Karpas-422 (cell line): ENCODE results near the gene LYPLAL1. TPM values are rescaled to one million over a fixed set of nuclear protein-coding genes. Genes with fewer than 3 reads are reported as not detected.

Experiments used
- DNase-seq: peaks from one replicate; pipeline ENCODE4 v3.0.0-alpha.2; 2015
- H2AFZ ChIP-seq: fragments of 200-600 bp; sonication (generic); 2 replicates; pipeline ENCODE4 v1.6.1; 2014; ENCODE audit warnings: antibody characterized with exemption, low read length, mixed read lengths
- H3K27ac ChIP-seq: fragments of 200-600 bp; sonication (generic); 2 replicates; pipeline ENCODE4 v1.5.1; 2014; ENCODE audit warnings: mild to moderate bottlenecking, low read length, moderate library complexity
- H3K27me3 ChIP-seq: fragments of 200-600 bp; sonication (generic); 2 replicates; pipeline ENCODE4 v1.6.1; 2014; ENCODE audit warnings: low read length, mixed read lengths
- H3K36me3 ChIP-seq: fragments of 200-600 bp; sonication (generic); 2 replicates; pipeline ENCODE4 v1.6.1; 2014; ENCODE audit warnings: low read length, mixed read lengths; ENCODE audit not compliant: insufficient read depth
- H3K4me1 ChIP-seq: fragments of 200-600 bp; sonication (generic); 2 replicates; pipeline ENCODE4 v1.6.1; 2014; ENCODE audit warnings: mild to moderate bottlenecking, low read length, mixed read lengths
- H3K4me2 ChIP-seq: fragments of 200-600 bp; sonication (generic); 2 replicates; pipeline ENCODE4 v1.6.1; 2014; ENCODE audit warnings: low read length, low read depth, mild to moderate bottlenecking; ENCODE audit not compliant: poor library complexity, severe bottlenecking
- H3K4me3 ChIP-seq: fragments of 200-600 bp; sonication (generic); 2 replicates; pipeline ENCODE4 v1.5.1; 2014; ENCODE audit warnings: mild to moderate bottlenecking, antibody characterized with exemption, low read length, mixed read lengths
- H3K79me2 ChIP-seq: fragments of 200-600 bp; sonication (generic); 2 replicates; pipeline ENCODE4 v1.6.1; 2014; ENCODE audit warnings: mild to moderate bottlenecking, low read length, mixed read lengths
- H3K9ac ChIP-seq: fragments of 200-600 bp; sonication (generic); 2 replicates; pipeline ENCODE4 v1.6.0; 2014; ENCODE audit warnings: low read length
- H3K9me2 ChIP-seq: fragments of 200-600 bp; sonication (generic), shearing (Covaris generic); replicated peaks from 2 replicates; pipeline ENCODE4 v1.6.0; 2014; ENCODE audit warnings: mild to moderate bottlenecking, low read length, moderate library complexity; ENCODE audit not compliant: insufficient read depth
- H3K9me3 ChIP-seq: fragments of 300-700, 200-600 bp; sonication (generic); 2 replicates; pipeline ENCODE4 v1.6.1; 2014; ENCODE audit warnings: low read length, mixed read lengths
- H4K20me1 ChIP-seq: fragments of 200-600 bp; sonication (generic); 2 replicates; pipeline ENCODE4 v1.6.1; 2014; ENCODE audit warnings: mild to moderate bottlenecking, antibody characterized with exemption, low read length, low read depth; ENCODE audit not compliant: insufficient read depth
- total RNA-seq: library from RNA; depleted of rRNA; stranded (reverse); fragments of >200 nt; shearing (Covaris generic); gene quantifications from 2 replicates; pipeline ENCODE4 v1.2.3, GENCODE V29; 2014; ENCODE audit warnings: low replicate concordance

LYPLAL1 gene
- total RNA-seq, 1 experiment from 2014 or later: 85.1 TPM

DNA sequence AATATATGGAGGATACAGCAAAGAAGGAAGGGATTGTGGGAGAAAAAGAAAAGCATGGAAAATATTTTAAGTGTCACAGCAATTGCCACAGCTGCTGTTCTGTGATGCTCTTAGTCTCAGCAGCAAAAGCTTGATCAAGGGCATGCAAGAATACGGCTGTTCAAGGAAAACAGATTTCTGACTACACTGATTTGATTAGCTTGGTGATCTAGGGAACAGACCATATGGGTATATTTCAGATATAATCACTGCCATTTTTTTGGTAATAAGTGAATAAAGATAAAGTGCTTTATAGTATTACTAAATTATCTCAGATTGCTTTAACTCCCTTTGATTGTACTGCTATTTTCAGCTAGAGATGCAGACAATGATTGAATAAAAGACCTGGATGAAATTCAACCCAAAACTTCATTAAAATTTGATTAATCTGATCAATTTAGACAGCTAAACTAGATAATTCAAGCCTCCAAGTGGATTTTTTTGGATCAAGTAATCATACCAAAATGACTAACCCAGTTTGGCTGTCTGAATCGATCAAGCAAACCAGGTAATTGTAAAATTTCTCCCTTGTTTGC, 33.3 kb upstream of the LYPLAL1 start:
- Histone ChIP-seq H3K27me3 (no peaks in the 10 kb centered on the region), H2AFZ (no peak overlapping the region), H3K36me3 (no peaks in the 10 kb centered on the region), H3K9me3 (no peaks in the 10 kb centered on the region), H3K4me2 (no peak overlapping the region), H3K9me2 (no peaks in the 10 kb centered on the region), H3K27ac (no peak overlapping the region), H3K79me2 (no peaks in the 10 kb centered on the region), H3K4me1 (peaks cover 19% of the 10 kb centered on the region), H4K20me1 (no peaks in the 10 kb centered on the region), H3K9ac (no peak overlapping the region), H3K4me3 (no peak overlapping the region)
- no peak for DNase-seq

DNA sequence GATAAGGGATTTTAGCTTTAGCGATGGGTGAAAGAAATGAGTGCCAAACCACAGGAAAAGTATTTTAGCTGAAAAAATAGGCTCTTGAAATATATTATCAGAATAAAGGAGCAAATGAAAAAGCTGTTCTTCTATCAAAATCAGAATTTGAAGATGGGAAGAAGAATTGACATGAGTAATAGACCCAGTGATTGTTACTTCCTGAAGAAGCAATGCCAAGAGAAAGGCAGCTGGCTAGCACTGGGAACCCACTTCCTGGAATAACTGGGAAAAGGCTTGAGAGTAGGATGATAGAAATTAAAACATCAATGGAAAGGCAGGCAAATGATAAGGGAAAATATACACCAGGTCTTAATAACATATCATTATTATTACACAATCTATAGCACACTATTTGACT, 29.9 kb upstream of the LYPLAL1 start:
- no peaks in the 10 kb centered on the region for H3K36me3 ChIP-seq
- H4K20me1 ChIP-seq: no peaks in the 10 kb centered on the region
- no peaks in the 10 kb centered on the region for H3K27me3 ChIP-seq
- H3K27ac ChIP-seq: no peak overlapping the region
- H2AFZ ChIP-seq: no peak overlapping the region
- no peak overlapping the region for H3K4me3 ChIP-seq
- no peaks in the 10 kb centered on the region for H3K9me3 ChIP-seq
- DNase-seq: no peak
- H3K4me1 ChIP-seq: peaks cover 19% of the 10 kb centered on the region
- H3K79me2 ChIP-seq: no peaks in the 10 kb centered on the region
- no peak overlapping the region for H3K4me2 ChIP-seq
- H3K9ac ChIP-seq: no peak overlapping the region
- no peaks in the 10 kb centered on the region for H3K9me2 ChIP-seq

DNA sequence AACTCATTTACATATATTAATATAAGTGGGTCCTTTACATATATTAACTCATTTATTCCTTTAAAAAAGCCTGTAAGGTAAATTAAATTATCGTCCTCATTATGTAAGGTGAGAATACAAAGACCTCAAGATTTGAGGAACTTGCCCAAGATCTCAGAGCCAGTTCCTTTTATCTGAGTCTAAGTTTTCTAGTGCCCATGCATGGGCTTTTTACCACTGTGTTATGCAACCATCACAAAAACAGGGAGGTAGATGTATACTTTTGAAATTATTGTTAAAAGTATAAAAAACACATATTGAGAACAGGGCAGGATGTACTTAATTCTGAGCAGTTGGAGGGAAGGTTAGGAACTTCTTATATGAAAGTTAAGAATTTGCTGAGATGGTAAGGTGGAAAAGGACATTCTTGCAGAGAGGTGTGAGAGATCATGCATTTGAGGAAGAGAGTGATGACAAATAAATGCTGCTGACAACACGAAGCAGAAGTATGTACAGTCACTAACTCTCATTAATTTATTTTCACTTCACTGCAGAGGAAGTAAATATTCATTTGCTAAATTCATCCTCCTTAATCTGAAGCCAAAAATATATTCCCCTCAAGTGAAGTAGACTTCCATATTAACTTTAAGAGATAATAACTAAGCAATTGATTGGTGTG, 28.9 kb upstream of the LYPLAL1 start:
- no peaks in the 10 kb centered on the region for H4K20me1 ChIP-seq
- no peak overlapping the region for H3K4me2 ChIP-seq
- H3K79me2 ChIP-seq: no peaks in the 10 kb centered on the region
- H2AFZ ChIP-seq: peak overlapping the region; percentile 67; the same call in 1 of the 2 replicates
- H3K27ac ChIP-seq: no peak overlapping the region
- H3K9ac ChIP-seq: no peak overlapping the region
- no peaks in the 10 kb centered on the region for H3K36me3 ChIP-seq
- no peak for DNase-seq
- H3K9me3 ChIP-seq: no peaks in the 10 kb centered on the region
- H3K9me2 ChIP-seq: no peaks in the 10 kb centered on the region
- H3K4me1 ChIP-seq: peaks cover 19% of the 10 kb centered on the region
- H3K27me3 ChIP-seq: no peaks in the 10 kb centered on the region
- H3K4me3 ChIP-seq: no peak overlapping the region

DNA sequence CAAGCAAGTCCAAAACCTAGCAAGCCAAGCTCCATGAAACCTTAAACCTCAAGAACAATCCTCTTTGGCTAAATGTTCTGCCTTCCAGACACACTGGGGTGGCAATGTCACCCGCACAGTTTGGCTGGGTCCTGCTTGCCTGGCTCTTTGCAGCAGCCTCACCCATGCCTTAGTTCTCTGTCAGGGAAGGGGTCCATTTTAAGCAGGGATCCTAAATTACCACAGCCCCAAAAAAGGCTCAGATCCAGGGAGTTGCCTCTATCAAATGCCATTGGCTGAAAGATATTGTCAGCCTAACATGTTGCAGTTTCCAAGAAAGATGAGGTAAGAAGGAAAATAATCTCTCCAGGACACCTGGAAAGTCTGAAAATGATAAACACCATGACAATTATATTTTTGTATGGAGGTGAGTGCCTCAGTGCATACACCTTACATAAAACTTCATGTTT, 26.1 kb upstream of the LYPLAL1 start:
- H3K9ac ChIP-seq: no peak overlapping the region

DNA sequence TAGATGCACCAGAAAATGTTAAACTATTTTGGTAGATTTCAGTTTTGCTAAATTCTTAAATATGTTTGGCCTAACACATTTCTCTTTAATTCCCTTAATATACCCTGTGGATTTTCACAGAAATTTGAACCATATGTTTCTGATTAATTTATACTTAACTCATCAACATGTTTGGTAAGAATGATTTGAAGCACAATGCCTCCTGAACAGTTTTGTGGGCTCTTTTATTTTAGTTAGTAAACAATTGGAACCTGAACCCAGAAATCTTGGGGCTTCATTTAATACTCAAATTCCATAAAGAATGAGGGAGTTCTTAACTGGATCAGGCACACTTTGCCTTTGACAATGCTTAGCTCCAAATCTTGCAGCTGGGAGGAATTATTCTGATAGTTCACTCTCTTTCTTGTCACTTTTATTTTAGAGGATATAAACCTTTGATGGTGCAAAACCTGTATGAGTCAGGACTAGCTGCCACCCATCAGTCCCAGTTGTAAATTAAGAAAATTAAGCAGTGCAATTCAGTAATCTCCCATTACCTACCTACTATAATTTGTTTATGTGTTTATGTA, 24.6 kb upstream of the LYPLAL1 start:
- no peak for DNase-seq
- H3K27me3 ChIP-seq: no peaks in the 10 kb centered on the region
- H3K9me2 ChIP-seq: no peaks in the 10 kb centered on the region
- no peak overlapping the region for H2AFZ ChIP-seq
- peaks cover 22% of the 10 kb centered on the region for H3K4me1 ChIP-seq
- no peak overlapping the region for H3K4me3 ChIP-seq
- H3K9me3 ChIP-seq: no peaks in the 10 kb centered on the region
- H4K20me1 ChIP-seq: no peaks in the 10 kb centered on the region
- H3K27ac ChIP-seq: no peak overlapping the region
- no peaks in the 10 kb centered on the region for H3K79me2 ChIP-seq
- no peak overlapping the region for H3K9ac ChIP-seq
- no peak overlapping the region for H3K4me2 ChIP-seq
- no peaks in the 10 kb centered on the region for H3K36me3 ChIP-seq

More for the DNA sequence above, 26.1 kb upstream of the LYPLAL1 start:
- Histone ChIP-seq H3K4me2 (no peak overlapping the region), H4K20me1 (no peaks in the 10 kb centered on the region), H3K9me3 (no peaks in the 10 kb centered on the region), H3K36me3 (no peaks in the 10 kb centered on the region), H2AFZ (no peak overlapping the region), H3K4me3 (no peak overlapping the region), H3K27me3 (no peaks in the 10 kb centered on the region), H3K27ac (no peak overlapping the region), H3K9me2 (no peaks in the 10 kb centered on the region), H3K79me2 (no peaks in the 10 kb centered on the region), H3K4me1 (peaks cover 14% of the 10 kb centered on the region)
- DNase-seq: no peak

DNA sequence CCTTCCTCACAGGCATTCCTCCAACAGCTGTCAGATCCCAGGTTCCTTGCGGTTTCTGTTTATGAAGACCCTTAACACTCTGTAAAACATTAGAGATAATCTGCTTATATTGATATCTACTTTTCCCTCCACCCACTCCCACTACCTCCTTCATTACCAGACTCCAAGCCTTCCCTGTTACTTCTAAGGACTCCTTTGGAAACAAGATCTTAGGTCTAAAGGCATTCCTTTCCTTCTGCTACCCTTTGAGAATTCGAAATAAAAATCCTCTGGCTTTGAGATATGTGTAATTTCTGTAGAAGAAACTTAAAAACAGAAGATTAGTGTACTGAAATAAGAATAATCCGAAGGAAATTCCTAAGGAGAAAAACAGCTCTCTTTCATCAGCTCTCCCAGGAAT, 23.7 kb upstream of the LYPLAL1 start:
- DNase-seq: no peak
- Histone ChIP-seq H4K20me1 (no peaks in the 10 kb centered on the region), H3K9me3 (no peaks in the 10 kb centered on the region), H3K9me2 (no peaks in the 10 kb centered on the region), H3K79me2 (no peaks in the 10 kb centered on the region), H3K4me1 (peaks cover 18% of the 10 kb centered on the region), H3K4me3 (no peak overlapping the region), H2AFZ (no peak overlapping the region), H3K36me3 (no peaks in the 10 kb centered on the region), H3K27me3 (no peaks in the 10 kb centered on the region), H3K27ac (no peak overlapping the region), H3K4me2 (no peak overlapping the region), H3K9ac (no peak overlapping the region)

DNA sequence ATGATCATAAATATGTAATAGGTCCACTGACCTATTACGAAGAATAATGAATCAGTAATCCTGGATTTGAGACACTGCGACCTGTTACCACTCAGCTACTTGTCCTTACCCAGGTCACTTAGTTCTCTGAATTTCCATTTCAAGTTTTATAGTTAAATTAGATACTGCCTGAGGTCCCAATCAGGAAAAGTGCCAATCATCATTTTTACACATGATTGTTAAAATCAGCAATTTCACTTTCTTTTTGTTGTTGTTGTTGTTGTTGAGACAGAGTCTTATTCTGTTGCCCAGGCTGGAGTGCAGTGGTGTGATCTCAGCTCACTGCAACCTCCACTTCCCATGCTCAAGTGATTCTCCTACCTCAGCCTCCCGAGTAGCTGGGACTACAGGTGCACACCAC, 22.8 kb upstream of the LYPLAL1 start:
- no peak for DNase-seq
- no peaks in the 10 kb centered on the region for H3K79me2 ChIP-seq
- peaks cover 14% of the 10 kb centered on the region for H3K4me1 ChIP-seq
- H3K36me3 ChIP-seq: no peaks in the 10 kb centered on the region
- H3K9me2 ChIP-seq: no peaks in the 10 kb centered on the region
- H3K4me2 ChIP-seq: no peak overlapping the region
- H2AFZ ChIP-seq: no peak overlapping the region
- H3K27me3 ChIP-seq: no peaks in the 10 kb centered on the region
- no peak overlapping the region for H3K4me3 ChIP-seq
- H3K27ac ChIP-seq: no peak overlapping the region
- H3K9ac ChIP-seq: no peak overlapping the region
- H4K20me1 ChIP-seq: no peaks in the 10 kb centered on the region
- H3K9me3 ChIP-seq: no peaks in the 10 kb centered on the region

DNA sequence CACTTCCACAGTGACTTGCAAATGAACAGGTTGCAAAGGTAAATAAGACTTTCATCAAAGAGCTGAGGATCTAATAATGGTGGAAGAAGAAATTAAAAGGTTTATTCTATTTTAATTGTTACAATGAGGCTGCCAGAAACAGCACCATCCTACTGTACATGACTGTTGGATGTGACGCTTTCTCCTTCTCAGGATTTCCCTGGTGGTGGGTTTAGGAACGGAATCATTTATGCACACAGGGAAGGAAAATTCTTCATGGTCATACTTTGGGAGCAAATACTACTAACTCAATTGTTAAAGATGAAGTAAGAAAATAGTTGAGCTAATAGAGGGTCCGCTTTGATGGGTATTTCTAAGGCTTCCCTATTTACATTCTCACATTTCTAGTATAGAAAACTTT, 22.2 kb upstream of the LYPLAL1 start:
- Histone ChIP-seq H3K4me3 (no peak overlapping the region), H3K9me3 (no peaks in the 10 kb centered on the region), H3K9ac (no peak overlapping the region), H3K4me1 (peaks cover 14% of the 10 kb centered on the region), H3K79me2 (no peaks in the 10 kb centered on the region), H2AFZ (no peak overlapping the region), H3K4me2 (no peak overlapping the region), H3K27ac (no peak overlapping the region), H3K9me2 (no peaks in the 10 kb centered on the region), H3K27me3 (no peaks in the 10 kb centered on the region), H3K36me3 (no peaks in the 10 kb centered on the region), H4K20me1 (no peaks in the 10 kb centered on the region)
- DNase-seq: no peak
